HL-60 (cell line): Measurements from ENCODE around the gene CLOCK.

Experiments
- DNase-seq, 2 experiments: peaks; one replicate each; pipeline ENCODE4 v3.0.0-alpha.2; 2010 to 2020; ENCODE audit warnings: low read depth in 1 of 2, low spot score in 1 of 2
- H3K27ac ChIP-seq: fragments of 250-450 bp; sonication (Bioruptor Pico); replicated peaks from 2 replicates; pipeline ENCODE4 v1.5.1; 2020; ENCODE audit warnings: mild to moderate bottlenecking, moderate library complexity
- H3K27me3 ChIP-seq: fragments of 250-450 bp; sonication (Bioruptor Pico); 2 replicates; pipeline ENCODE4 v1.5.1; 2021; ENCODE audit warnings: mild to moderate bottlenecking, moderate library complexity; ENCODE audit not compliant: insufficient read depth, poor library complexity, severe bottlenecking
- H3K4me3 ChIP-seq: replicated peaks from 2 replicates; pipeline ENCODE4 v1.5.1; 2011; ENCODE audit warnings: mild to moderate bottlenecking, control low read depth, low read length; ENCODE audit not compliant: insufficient read depth
- GABPA ChIP-seq: IDR thresholded peaks from 2 replicates; pipeline ENCODE4 v1.6.1; 2012; ENCODE audit warnings: low read depth
- POLR2AphosphoS5 ChIP-seq: IDR thresholded peaks from 2 replicates; pipeline ENCODE4 v1.6.1; 2012; ENCODE audit warnings: low read depth
- SPI1 ChIP-seq: IDR thresholded peaks from 2 replicates; pipeline ENCODE4 v1.6.1; 2012; ENCODE audit warnings: low read depth, mild to moderate bottlenecking, borderline replicate concordance
- TF ChIP-seq, protein P1 (sequence below): IDR thresholded peaks from 2 replicates; pipeline ENCODE4 v1.6.1; 2012; ENCODE audit warnings: low read depth; ENCODE audit not compliant: insufficient replicate concordance
- TF ChIP-seq, protein P2 (sequence below): IDR thresholded peaks from one replicate; pipeline ENCODE4 v1.5.1; 2011; ENCODE audit warnings: low read length, control low read depth, inconsistent platforms; ENCODE audit not compliant: insufficient read depth

Gene CLOCK

DNA sequence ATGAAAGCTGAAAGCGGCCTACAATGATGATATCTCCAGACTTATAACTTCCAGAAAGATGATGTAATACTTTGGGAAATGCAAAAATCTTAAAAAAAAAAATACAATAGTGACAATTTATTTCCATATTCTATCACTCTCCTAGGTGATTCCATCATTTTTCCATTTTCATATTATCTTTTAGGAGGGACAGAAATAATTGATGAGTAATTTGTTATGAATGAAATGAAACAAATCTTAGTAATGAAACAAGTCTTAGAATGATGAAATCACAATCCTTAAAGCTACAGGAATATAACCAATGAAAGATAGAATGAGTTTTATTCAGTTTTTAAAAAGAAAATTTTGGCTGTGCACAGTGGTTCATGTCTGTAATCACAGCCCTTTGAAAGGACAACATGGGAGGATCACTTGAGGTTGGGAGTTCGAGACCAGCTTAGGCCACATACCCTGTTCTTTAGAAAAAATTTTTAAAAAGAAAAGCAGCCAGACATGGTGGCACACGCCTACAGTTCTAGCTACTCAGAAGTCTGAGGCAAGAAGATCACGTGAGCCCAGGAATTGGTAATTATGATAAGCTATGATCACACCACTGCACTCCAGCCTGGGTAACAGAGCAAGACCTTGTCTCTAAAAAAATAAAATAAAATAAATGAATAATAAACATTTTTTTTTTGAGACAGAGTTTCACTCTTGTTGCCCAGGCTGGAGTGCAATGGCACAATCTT is 21.7 kb downstream of the CLOCK start:
- H3K4me3 ChIP-seq: no peak overlapping the region
- no peak overlapping the region for H3K27ac ChIP-seq
- no peaks in the 10 kb centered on the region for H3K27me3 ChIP-seq
- TF ChIP-seq, protein P1, sequence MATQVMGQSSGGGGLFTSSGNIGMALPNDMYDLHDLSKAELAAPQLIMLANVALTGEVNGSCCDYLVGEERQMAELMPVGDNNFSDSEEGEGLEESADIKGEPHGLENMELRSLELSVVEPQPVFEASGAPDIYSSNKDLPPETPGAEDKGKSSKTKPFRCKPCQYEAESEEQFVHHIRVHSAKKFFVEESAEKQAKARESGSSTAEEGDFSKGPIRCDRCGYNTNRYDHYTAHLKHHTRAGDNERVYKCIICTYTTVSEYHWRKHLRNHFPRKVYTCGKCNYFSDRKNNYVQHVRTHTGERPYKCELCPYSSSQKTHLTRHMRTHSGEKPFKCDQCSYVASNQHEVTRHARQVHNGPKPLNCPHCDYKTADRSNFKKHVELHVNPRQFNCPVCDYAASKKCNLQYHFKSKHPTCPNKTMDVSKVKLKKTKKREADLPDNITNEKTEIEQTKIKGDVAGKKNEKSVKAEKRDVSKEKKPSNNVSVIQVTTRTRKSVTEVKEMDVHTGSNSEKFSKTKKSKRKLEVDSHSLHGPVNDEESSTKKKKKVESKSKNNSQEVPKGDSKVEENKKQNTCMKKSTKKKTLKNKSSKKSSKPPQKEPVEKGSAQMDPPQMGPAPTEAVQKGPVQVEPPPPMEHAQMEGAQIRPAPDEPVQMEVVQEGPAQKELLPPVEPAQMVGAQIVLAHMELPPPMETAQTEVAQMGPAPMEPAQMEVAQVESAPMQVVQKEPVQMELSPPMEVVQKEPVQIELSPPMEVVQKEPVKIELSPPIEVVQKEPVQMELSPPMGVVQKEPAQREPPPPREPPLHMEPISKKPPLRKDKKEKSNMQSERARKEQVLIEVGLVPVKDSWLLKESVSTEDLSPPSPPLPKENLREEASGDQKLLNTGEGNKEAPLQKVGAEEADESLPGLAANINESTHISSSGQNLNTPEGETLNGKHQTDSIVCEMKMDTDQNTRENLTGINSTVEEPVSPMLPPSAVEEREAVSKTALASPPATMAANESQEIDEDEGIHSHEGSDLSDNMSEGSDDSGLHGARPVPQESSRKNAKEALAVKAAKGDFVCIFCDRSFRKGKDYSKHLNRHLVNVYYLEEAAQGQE: no peak
- TF ChIP-seq GABPA: no peak
- TF ChIP-seq SPI1: no peak
- TF ChIP-seq, protein P2, sequence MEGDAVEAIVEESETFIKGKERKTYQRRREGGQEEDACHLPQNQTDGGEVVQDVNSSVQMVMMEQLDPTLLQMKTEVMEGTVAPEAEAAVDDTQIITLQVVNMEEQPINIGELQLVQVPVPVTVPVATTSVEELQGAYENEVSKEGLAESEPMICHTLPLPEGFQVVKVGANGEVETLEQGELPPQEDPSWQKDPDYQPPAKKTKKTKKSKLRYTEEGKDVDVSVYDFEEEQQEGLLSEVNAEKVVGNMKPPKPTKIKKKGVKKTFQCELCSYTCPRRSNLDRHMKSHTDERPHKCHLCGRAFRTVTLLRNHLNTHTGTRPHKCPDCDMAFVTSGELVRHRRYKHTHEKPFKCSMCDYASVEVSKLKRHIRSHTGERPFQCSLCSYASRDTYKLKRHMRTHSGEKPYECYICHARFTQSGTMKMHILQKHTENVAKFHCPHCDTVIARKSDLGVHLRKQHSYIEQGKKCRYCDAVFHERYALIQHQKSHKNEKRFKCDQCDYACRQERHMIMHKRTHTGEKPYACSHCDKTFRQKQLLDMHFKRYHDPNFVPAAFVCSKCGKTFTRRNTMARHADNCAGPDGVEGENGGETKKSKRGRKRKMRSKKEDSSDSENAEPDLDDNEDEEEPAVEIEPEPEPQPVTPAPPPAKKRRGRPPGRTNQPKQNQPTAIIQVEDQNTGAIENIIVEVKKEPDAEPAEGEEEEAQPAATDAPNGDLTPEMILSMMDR: no peak
- TF ChIP-seq POLR2AphosphoS5: no peak
- DNase-seq: no peak

DNA sequence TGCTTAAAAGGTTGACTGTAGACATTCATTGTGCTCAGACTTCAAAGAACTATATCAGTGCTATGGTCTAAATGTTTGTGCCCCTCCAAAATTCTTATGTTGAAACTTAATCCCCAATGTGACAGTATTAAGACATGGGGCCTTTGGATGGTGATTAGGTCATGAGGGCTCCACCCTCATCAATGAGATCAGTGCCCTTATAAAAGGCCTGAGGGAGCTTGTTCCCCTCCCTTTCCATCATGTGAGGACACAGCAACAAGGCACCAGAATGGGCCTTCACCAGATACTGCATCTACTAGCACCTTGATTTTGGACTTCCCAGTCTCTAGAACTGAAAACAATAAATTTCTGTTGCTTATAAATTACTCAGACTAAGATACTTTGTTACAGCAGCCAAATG is 28.3 kb downstream of the CLOCK start:
- Histone ChIP-seq H3K27ac (no peak overlapping the region), H3K4me3 (no peak overlapping the region), H3K27me3 (no peaks in the 10 kb centered on the region)
- no peak for TF ChIP-seq POLR2AphosphoS5
- TF ChIP-seq, protein P2: no peak
- TF ChIP-seq SPI1: no peak
- TF ChIP-seq, protein P1: no peak
- no peak for TF ChIP-seq GABPA
- no peak for DNase-seq

DNA sequence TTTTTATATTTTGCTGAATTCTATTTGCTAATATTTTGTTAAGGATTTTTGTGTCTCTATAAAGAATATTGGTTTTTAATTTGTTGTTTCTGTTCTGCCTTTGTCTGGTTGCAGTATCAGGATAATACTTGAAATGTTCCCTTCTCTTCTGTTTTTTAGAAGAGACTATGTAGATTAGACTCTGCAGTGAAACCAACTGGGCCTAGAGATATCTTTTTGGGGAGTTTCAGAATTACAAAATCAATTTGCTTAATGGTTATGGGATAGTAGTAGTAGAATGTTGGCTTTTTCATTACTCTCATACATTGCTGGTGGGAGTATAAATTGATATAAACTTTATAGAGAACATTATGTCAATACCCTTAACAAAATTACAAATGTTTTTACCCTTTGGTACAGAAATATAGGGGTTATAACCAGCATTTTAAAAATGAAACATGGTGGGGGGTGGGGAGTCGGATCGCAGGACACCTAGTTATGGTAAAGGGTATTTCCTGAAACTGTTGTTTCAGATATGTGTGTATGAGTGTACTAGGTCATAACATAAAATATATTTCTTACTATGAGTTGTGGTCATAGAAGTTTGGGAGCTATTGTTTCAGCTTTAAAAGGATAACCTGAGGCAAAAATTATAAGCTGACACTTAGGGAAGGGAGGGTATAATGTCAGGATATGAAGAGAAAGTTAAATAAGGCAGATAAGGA is 29.0 kb downstream of the CLOCK start:
- DNase-seq: no peak
- Histone ChIP-seq H3K4me3 (no peak overlapping the region), H3K27ac (no peak overlapping the region), H3K27me3 (no peaks in the 10 kb centered on the region)
- TF ChIP-seq, protein P1: no peak
- TF ChIP-seq POLR2AphosphoS5 (no peak), SPI1 (no peak), GABPA (no peak)
- TF ChIP-seq, protein P2: no peak
